NCI-H2227 treated with DMSO at 0.1 percent for 48 hours (cell line): Measurements from ENCODE around the gene EIF5A.

ENCODE experiments used
- DNase-seq: peaks from one replicate; lab custom pipeline; 2025; lab: John Stamatoyannopoulos, UW

The EIF5A gene

DNA sequence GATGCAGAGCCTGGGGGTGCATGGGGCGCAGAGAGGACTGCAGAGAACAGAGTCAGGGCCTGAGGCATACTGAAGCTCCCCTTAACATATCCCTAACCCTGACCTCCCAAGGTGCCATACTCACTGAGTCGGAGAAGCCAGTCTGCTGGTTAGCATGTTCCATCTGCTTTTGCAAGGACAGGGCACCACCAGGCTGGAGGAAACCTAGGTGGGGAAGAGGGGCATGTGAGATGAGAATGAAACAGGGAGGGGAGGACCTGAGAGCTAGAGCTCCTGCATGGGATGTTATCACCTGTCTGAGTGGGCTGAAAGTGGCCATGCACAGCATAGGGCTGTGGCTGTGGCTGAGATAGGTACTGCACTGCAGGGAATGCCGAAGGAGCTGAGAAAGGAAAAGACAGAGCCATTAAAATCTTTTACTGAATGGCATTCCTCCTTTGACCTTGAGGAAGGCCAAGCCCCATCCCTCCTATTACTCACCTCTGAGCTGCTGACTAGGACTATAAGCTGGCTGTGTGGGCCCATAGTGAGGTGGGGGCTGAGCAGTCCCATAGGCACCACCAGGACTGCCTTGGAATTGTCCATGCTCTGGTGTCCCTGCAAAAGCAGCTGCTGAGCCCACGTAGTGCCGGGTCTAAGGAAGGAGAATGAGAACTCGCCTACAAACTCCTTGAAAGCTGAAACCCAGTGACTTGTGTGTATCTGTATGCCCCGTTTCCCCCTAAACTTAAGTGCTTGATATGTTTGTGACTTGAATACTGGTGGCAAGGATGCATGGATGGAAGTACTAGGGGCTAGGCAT lies 5.9 kb downstream of the EIF5A start:
- DNase-seq = no peak

DNA sequence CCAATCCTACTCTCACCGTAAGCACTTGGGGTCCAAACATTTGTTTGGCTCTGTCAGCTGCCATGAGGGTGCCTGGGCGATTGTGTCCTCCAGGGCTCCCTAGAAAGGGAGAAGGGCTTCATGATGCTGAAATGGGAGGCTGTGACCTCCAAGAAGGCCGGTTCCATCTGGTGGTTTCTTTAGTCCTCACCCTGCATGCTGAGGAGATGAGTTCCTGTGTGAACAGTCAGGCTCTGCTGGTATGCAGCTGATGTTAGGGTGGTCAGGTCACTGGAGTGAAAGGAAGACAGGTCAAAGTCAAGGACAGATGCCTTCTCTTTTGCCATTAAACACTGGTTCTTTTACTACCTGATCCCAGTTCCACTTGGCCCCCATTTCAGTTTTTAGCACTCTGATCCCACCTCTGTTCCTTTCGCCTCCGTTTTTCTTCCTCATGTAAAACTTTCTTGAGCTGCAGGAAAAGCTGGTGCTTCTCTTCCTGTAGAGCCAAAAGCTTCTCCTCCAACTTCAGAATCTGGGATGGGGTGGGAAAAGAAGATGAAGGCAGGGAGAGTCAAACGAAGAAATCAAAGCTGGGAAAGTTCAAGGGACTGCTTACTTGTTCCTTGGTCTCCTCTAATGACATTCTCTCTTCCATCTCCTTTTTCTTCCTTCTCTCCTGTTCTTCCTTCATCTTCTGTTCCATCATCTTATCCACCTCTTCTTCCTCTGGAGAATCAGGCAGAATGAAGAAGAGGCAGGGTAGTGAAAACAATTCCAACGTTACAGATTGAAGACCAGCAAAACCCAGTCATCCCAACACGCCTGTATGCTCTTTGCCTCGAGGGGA lies 6.7 kb downstream of the EIF5A start:
- DNase-seq = no peak

DNA sequence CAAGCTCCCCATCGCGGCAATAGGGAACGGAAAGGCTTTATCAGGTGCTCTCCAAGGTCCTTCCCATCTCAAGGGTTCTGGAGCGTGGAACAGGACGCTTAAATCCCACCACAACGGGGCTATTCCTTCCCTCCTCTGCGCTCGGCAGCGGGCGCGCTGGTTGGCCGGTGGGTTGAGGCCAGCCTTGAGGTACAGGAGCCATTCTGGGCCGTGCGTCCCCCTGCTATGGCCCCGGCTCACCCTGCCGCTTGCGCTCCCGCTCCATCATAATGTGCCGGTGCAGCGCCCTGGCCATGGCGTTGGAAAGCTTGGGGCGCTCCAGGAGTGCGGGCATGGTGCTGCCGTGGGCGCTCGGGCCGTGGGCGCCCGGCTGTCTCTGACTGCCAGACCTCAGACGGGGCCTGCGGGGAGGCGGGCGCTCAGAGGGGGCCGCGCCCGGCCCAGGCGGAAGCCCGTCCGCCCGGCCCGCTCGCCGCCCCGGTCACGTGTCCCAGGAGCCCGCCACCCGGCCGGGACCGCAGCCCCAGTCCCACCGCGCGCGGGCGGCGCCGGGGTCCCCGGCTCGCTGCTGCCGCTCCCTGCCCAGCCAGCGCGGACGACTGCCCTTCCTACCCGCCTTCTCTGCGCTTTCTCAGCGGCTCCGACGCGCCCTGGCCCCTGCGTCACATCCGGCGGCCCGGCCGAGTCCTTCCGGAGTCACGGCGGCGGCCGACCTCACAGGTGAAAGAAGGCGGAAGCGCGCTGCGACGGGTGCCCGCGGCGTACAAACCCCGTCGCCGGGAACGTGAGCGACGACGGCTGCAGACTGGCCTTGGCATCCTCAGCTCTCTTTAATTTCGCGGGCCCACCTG lies 7.5 kb downstream of the EIF5A start, which contains the start of gene GPS2:
Gene GPS2 (minus strand): TSS at position 642 of the 851 bp plus-strand sequence. CDS start 308 bp downstream, at position 334.
- DNase-seq = peak; percentile 70

DNA sequence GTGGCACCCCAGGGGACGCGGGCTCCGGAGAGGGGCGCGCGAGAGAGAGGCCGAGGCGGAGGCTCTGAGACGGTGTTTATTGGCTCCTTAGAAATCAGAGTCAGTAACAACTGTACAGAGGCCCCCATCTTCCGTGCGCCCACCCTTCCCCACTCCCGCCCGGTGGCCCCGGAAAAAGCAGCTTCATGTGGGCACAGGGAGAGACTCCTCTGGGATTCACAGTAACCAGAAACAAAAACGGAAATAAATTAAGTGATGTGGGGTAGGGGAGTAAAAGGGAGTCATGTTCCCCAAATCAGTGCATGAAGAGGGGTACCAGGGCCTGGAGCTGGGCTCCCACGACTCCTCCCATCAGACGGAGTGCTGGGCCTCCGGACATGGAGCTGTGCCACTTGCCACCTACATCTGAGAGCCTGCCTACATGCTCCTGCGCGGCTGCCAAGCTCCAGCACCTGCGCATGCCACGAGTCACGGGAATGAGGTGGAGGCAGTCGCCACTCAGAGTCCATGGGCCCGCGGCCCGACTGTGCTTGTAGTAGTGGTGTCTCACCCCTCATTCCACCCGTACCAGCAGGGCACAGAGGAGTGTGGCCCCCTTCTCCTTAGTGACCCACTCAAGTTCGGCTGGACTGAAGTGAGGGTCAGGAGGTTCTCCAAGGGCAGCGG lies 8.3 kb downstream of the EIF5A start:
- DNase-seq = no peak

DNA sequence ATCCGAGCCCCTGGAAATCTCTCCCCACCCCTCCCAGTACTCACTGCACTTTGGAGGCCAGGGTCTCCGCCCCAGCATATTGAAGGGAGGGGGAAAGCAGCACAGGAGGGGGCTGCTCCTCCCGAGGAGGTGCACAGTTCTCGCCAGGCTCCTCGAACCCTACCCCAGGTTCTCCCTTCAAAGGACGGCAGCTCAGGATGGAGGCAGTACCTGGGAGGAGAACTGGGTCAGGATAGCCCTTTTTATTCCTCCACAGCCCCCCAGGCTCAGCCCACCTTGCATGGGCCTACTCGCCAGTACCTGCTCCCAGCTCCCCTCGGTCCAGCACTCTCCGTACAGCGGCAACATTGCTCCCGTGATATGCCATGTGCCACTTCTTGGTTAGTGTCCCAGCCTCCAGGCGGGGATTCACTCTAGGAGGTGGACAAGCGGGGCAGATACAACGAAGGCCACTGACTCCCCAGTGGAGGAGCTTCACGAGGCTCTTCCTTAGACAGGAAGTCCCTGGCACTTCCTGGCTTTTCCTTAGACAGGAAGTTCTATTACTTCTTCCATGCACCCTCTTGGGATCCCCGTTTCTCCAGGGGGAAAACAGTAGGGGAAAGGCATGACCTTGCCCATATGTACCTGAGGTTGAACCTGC lies 9.9 kb downstream of the EIF5A start:
- no peak for DNase-seq

DNA sequence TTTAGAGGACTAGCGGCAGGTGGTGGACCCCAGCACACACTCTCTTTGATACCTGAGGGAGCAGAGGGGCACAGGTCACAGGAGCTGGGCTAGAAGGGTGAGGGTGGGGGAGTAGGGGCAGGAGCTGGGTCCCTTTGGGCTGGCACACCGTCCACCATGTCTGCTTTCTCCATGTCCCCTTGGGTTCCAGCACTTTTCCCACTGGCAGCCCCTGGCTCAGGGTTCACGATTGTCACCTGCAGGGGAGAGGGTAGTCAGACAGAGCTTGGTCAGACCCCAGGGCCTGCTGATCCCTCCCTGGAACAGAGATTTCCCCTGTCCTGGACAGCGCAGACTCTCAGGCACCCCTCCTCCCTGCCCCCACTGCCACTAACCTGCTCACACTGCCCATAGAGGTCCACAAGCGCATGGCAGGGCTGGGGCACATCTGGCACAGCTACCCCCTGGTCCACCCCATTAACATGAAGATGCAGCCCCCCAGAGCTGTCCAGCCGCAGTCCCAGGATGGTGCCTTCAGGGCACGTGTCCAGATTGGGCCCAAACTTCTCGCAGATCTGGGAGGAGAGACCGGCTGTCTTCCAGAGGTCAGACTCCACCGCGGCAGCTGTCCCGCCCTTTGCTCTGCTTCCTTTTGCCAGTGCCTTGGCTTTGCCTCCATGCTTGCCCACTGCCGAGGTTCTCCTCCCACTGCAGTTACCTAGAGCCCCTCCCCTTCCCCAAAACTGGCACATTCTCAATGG lies 10.9 kb downstream of the EIF5A start:
- DNase-seq = no peak

DNA sequence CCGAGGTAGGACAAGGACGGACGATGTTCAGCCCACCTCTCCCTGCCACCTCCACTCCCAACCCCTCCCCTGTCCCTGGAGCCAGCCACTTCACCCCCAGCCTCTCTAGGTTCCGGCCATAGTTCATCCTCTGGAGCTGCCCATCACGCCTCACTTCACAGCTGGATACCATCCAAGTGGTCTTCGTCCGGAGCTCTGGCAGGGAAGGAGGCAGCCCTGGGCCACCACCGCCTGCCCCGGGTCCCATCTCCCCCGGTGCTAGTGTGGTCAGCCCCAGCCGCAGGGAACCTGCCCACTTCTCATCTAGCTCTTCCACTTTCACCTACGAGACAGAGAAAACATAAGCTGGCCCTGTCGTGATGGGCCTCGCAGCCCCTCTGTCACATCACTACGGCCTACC lies 14.0 kb downstream of the EIF5A start:
- DNase-seq = no peak

DNA sequence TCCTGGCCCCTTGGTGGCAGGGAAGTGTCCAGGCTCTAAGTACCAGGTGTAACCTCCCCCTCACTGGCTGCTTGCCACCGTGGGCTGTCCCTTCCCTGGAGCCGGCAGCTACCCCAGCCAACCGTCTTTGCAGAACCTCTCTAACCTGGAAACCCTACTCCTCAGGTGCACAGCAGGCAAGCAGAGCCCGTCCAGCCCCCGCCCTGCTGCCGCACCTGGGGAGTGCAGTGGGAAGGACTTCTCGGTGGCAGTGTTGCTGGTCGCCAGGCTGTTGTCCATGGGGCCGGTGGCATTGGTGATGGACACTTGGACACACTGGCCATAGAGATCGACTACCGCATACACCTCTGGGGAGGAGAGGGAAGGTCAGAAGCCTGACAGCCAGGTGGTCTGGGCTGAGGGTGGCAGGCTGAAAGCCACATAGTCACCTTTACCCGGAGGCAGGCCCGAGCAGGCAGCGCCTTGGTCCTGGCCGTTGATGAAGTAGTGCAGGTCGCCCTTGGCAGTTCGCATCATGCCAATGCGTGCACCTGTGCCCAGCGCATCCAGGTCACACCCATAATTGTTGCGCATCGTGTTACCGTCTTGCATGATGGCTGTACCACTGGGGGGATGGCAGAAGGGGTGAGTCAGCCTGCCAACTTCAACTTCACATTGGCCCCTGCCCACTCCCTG lies 15.2 kb downstream of the EIF5A start:
- no peak for DNase-seq

DNA sequence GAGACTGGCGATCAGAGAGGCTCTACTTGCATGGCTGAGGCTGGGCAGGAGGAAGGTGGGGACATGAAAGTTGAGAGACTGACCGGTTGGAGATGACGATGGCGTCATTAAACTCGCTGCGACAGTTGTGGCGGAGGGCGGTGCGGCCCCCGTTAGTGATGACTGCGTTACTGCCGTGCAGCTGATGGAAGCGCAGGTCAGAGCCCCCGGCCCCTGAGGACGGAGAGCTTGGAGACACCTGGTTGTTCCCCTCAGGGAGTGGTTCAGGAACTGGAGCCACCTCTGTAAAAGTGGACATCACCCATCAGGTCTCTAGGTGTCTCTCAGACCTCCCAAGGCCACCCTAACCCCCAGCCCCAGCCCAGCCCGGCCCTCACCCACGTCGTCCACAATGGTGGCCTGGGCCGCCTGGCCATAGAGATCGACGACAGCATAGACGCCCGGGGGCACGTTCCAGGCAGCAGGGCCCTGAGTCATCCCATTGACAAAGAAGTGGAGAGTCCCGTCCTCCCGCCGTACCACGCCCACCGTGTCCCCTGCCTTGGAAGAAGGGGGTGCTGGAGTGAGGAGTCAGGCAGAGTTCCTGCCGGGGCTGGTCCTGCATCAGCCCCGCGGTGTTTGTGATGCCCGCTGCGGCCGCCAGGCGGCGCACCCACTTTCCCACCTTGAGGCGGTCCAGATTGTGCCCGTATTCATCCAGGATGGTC lies 16.5 kb downstream of the EIF5A start:
- DNase-seq = no peak

DNA sequence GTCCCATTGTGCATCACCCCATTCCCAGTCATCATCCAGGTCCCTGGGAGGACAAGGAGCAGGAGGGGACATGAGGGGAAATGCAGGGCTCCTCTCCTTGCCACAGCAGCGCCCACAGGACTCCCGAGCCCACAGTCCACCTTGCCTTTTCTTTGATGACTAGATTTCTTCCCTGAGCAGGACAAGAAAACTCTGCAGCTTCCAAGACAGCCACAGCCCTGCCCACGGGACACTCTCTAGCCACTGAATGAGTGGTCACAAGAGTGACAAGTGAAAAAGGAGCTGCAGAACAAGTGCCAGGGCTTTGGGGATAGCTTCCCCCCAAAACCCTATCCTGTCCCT lies 17.0 kb downstream of the EIF5A start:
- DNase-seq = no peak

DNA sequence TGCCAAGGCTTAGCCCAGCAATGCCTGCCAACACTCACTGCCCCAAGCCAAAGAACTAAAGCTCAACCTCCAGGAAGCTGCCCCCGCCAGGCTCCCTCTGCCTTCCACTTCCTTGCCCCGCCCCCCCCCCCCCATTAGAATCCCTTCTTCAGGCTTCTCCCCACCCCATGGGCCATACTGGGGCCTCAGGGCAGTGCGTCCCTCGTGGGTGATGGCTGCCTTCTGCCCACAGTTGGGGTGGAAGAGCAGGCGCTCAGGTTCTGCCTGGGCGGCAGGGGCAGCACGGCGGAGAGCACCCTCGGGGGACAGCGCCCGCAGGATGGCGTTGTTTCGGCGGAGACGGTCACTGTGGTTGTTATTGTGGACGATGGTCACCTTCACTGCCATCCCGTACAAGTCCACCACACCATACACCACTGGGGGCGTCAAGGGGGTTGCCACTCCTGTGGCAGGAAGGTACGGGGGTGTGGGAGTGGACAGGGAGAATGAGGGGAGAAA lies 17.7 kb downstream of the EIF5A start:
- no peak for DNase-seq

DNA sequence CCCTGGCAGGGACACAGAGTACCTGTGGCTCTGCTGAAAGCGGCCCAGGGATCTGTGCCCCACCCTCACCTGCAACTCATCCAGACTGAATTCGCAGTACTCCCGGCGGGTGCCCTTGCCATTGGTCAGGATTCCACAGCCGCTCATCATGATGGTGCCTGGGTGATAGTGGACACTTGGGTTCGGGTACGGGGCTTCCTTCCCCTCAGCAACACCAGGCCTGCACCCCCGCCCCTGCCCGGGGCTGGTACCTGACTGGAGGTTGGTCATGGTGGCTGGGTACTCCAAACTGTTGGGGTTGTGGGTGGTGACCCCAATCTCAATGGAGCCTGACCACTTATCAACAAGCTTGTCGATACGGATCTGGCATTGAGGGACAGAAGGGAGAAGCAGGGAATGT lies 18.8 kb downstream of the EIF5A start:
- no peak for DNase-seq

DNA sequence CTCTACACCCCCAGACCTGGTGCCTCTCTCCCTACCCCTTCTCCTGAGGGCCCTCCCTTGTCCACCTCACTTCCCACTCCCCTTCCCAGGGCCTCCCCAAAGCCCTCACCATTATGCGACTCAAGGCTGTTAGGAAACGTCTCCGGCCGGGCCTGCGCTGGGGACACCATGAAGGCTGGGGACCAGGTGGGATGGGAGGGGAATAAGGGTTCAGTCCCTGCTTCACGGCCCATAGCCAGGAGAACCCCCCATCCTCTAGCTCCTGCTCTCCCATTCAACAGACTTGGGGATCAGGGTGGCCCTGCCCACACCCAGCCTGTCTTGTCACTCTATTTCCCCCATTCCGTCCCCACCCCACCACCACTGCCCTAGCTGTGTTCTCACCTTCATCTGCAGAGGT lies 19.6 kb downstream of the EIF5A start:
- DNase-seq = no peak

DNA sequence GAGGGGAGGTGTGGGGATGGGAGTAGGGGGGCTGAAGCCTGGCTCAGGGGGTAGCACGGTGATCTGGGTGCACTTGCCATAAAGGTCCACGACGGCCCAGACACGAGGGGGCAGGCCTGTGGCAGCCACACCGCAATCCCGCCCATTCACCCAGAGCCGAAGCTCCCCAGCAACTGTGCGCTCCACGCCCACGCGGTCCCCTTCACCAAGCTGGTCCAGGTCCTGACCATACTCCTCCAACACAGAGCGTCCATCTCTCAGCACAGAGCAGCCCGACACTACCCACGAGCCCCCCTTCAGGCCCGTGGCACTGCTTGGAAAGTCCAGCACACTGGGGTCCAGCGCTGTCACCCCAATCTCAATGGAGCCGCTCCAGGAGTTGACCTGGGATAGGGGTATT lies 20.1 kb downstream of the EIF5A start:
- DNase-seq = no peak

DNA sequence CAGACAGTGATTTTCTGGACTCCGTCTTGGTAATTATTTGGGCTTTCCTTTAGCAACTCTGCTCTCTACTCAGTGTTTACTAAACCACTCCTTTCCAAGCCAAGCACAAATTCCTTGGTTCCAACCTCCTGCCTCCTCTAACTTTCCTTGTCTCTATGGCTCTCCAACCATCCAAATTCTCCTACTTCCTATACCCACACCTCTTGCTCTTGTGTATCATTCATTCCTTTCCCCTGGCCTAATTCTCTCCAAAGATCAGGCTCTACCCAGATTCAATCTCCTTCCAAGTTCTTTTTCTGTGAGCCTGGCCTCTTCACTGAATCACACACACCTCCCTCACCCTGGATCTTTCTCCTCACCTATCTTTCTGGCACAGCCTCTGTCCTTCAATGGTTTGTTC lies 20.6 kb downstream of the EIF5A start:
- DNase-seq = no peak

DNA sequence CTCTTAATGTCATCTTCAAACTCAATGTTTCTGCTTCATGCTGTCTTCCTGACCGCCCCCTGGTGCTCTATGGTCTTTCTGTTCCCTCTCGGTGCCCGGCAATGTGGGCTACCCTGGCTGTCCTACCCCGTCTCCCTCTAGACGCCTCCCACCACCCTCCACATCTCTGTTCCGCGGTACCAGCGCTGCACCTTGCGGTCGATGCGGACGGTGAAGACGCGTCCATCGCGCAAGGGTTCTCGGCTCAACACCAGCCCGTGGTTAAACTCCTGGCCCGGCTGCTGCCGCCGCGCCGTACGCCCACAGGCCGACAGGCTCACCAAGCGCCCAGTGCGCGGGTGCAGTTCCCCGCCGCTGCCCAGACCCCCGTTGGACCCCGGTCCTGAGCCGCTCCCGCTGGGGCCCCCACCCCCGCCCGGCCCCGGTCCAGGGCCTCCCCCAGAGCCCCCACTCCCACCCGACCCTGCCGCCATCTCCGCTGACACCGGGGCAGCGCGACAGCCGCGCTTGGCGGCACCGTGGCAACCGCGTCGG lies 21.5 kb downstream of the EIF5A start, which contains the start of gene NEURL4:
Gene NEURL4 (minus strand): TSS at position 496 of the 534 bp plus-strand sequence. CDS start 23 bp downstream, at position 473.
- no peak for DNase-seq

DNA sequence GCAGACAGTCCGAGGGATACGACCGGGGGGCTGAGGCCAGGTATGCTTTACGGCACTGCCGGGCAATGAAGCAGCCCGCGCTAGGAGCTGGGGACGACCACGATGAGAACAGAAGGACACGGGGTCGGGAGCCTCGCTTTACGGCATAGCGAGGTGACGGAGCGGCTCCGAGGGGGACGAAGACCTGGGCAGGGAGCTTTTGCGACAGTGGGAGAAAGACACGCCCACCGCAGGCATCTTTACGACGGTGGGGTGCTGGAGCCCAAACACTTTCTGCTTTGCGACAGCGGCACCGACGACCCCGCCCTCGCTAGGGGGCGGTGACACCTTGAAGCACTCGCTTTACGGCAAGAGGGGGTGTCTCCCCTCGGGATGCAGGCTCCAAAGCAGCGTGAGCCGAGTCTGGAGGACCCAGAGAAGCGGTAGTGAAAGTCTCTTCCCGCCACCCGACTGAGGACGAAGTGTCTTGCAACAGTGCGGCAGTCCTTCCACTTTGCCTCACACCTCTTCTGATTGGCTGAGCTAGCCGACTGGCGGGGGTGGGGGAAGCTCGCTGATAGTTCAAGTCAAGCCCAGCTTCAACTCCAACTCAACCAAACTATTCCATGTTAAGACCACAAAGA lies 22.1 kb downstream of the EIF5A start:
- peak; percentile 89 for DNase-seq

DNA sequence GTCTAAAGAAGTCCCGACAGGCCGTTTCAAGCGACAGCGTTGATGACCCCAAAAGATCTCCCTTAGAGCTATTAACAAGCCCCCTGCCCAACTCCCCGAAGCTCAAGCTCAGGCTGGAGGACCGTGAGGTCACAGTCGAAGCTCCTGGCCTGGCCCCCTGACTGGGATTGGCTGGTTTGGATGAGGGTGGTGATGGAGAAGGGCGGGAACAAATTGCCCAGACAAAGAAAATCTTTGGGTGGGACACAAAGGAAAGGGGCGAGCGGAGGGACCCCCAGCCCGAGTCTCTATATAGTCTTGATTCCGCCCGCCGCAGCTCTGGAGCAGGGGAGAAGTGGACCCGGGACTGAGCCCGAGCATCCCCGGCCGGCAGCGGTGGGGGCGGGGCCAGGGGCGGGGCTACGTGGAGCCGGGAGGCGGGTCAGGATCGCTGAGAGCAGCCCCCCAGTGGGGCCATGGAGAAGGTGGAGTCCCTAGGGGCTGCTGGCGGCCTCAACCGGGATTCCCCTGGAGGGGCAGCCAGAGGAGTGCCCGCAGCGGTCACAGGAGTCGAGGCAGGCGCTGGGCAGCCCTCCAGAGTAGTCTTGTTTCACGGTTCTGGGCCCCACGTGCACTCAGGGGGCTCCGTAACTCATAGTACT lies 22.7 kb downstream of the EIF5A start:
- DNase-seq = peak; percentile 78
